Activated CD4-positive, alpha-beta memory T cell treated with anti-CD3 and anti-CD28 coated beads, Interleukin-2, amount 10 ng/mL, durations not matched to agents 7 days and 5 days (primary cell): Measurements from ENCODE around the gene WWC2. TPM values are rescaled to one million over a fixed set of nuclear protein-coding genes. Genes with fewer than 3 reads are reported as not detected.
"Not testable (repeated sequence)": the region's sequence is repeated elsewhere in the genome, so short reads cannot be mapped to it uniquely, and the experiment has no call there.

Experiments
- CTCF ChIA-PET: fragments of 350-600 bp; sonication (Branson Sonifier 250); formaldehyde crosslinking; loops from one replicate; lab custom pipeline; 2021; ENCODE audit warnings: antibody characterized with exemption, inconsistent platforms; lab: Charles Lee
- POLR2A ChIA-PET: fragments of 350-600 bp; sonication (Branson Sonifier 250); formaldehyde crosslinking; loops from one replicate; lab custom pipeline; 2021; ENCODE audit warnings: antibody characterized with exemption; lab: Charles Lee
- DNase-seq: peaks from one replicate; pipeline ENCODE4 v3.0.0-alpha.2; 2020
- H3K27ac Mint-ChIP-seq: one replicate; pipeline ENCODE4 v1.8.0; 2021; ENCODE audit warnings: mild to moderate bottlenecking, mixed read lengths
- H3K27me3 Mint-ChIP-seq: one replicate; pipeline ENCODE4 v1.8.0; 2021; ENCODE audit warnings: mixed read lengths
- H3K36me3 Mint-ChIP-seq: one replicate; pipeline ENCODE4 v1.8.0; 2021; ENCODE audit warnings: low read depth, mixed read lengths
- H3K4me1 Mint-ChIP-seq: one replicate; pipeline ENCODE4 v1.8.0; 2021; ENCODE audit warnings: mixed read lengths
- H3K4me3 Mint-ChIP-seq: one replicate; pipeline ENCODE4 v1.8.0; 2021; ENCODE audit warnings: mild to moderate bottlenecking, mixed read lengths
- H3K9me3 Mint-ChIP-seq: one replicate; pipeline ENCODE4 v1.8.0; 2021; ENCODE audit warnings: mixed read lengths
- total RNA-seq, 2 experiments: library from RNA; stranded (reverse); gene quantifications; one replicate each; pipeline ENCODE4 v1.2.3, GENCODE V29; 2021

WWC2 gene
- total RNA-seq, 2 experiments from 2014 or later: 0.23 to 0.28 TPM

- no peak overlapping the region for H3K4me3 Mint-ChIP-seq
- ChIA-PET POLR2A (interaction anchor here (0.6 kb wide), 1 partner anchor 90 kb away, joined by 4 read pairs; no protein-coding TSS in a partner anchor), CTCF (no interaction called here)
- no peaks in the 10 kb centered on the region for H3K9me3 Mint-ChIP-seq
- H3K27ac Mint-ChIP-seq: no peak overlapping the region
- peaks cover 7% of the 10 kb centered on the region for H3K27me3 Mint-ChIP-seq
- no peaks in the 10 kb centered on the region for H3K36me3 Mint-ChIP-seq
- no peak for DNase-seq
- no peaks in the 10 kb centered on the region for H3K4me1 Mint-ChIP-seq
Measured at GRCh38 chr4:183149616-183150539, 50.8 kb downstream of the WWC2 start.

GRCh38 chr4:183150664-183151063, 51.6 kb downstream of the WWC2 start:
- H3K36me3 Mint-ChIP-seq, H3K27ac Mint-ChIP-seq, H3K9me3 Mint-ChIP-seq, CTCF ChIA-PET, H3K4me3 Mint-ChIP-seq, DNase-seq, H3K27me3 Mint-ChIP-seq, H3K4me1 Mint-ChIP-seq, POLR2A ChIA-PET: not testable (repeated sequence)

- POLR2A ChIA-PET: interaction anchor here (0.6 kb wide), 1 partner anchor 8 kb away, joined by 3 read pairs; no protein-coding TSS in a partner anchor
- CTCF ChIA-PET, H3K36me3 Mint-ChIP-seq, DNase-seq, H3K27me3 Mint-ChIP-seq, H3K9me3 Mint-ChIP-seq, H3K4me1 Mint-ChIP-seq, H3K4me3 Mint-ChIP-seq, H3K27ac Mint-ChIP-seq: not testable (repeated sequence)
Measured at GRCh38 chr4:183152232-183152631, 53.2 kb downstream of the WWC2 start.

- CTCF ChIA-PET: no interaction called here
Measured at GRCh38 chr4:183153190-183153916, 54.3 kb downstream of the WWC2 start.

GRCh38 chr4:183154701-183155391, 55.8 kb downstream of the WWC2 start:
- H3K9me3 Mint-ChIP-seq: no peaks in the 10 kb centered on the region
- H3K4me1 Mint-ChIP-seq: no peaks in the 10 kb centered on the region
- no peak for DNase-seq
- H3K27ac Mint-ChIP-seq: no peak overlapping the region
- ChIA-PET POLR2A (no interaction called here), CTCF (no interaction called here)
- no peak overlapping the region for H3K4me3 Mint-ChIP-seq
- H3K27me3 Mint-ChIP-seq: peaks cover 2% of the 10 kb centered on the region
- H3K36me3 Mint-ChIP-seq: no peaks in the 10 kb centered on the region

More at GRCh38 chr4:183153190-183153916, 54.3 kb downstream of the WWC2 start:
- no peaks in the 10 kb centered on the region for H3K36me3 Mint-ChIP-seq
- H3K4me3 Mint-ChIP-seq: no peak overlapping the region
- no peaks in the 10 kb centered on the region for H3K4me1 Mint-ChIP-seq
- H3K27ac Mint-ChIP-seq: no peak overlapping the region
- no peak for DNase-seq
- peaks cover 2% of the 10 kb centered on the region for H3K27me3 Mint-ChIP-seq
- H3K9me3 Mint-ChIP-seq: no peaks in the 10 kb centered on the region
- POLR2A ChIA-PET: no interaction called here

GRCh38 chr4:183155450-183156184, 56.6 kb downstream of the WWC2 start:
- no peak overlapping the region for H3K27ac Mint-ChIP-seq
- H3K4me1 Mint-ChIP-seq: no peaks in the 10 kb centered on the region
- no peaks in the 10 kb centered on the region for H3K36me3 Mint-ChIP-seq
- CTCF ChIA-PET: no interaction called here
- DNase-seq: no peak
- peaks cover 3% of the 10 kb centered on the region for H3K27me3 Mint-ChIP-seq
- no peak overlapping the region for H3K4me3 Mint-ChIP-seq
- no peaks in the 10 kb centered on the region for H3K9me3 Mint-ChIP-seq
- POLR2A ChIA-PET: no interaction called here

GRCh38 chr4:183157215-183157614, 58.2 kb downstream of the WWC2 start:
- ChIA-PET POLR2A (no interaction called here), CTCF (no interaction called here)
- Mint-ChIP-seq H3K4me1 (no peaks in the 10 kb centered on the region), H3K36me3 (no peaks in the 10 kb centered on the region), H3K4me3 (no peak overlapping the region), H3K27me3 (peaks cover 3% of the 10 kb centered on the region), H3K9me3 (no peaks in the 10 kb centered on the region), H3K27ac (no peak overlapping the region)
- DNase-seq: no peak

- Mint-ChIP-seq H3K4me3 (no peak overlapping the region), H3K27ac (no peak overlapping the region), H3K9me3 (no peaks in the 10 kb centered on the region), H3K27me3 (peaks cover 3% of the 10 kb centered on the region), H3K4me1 (no peaks in the 10 kb centered on the region), H3K36me3 (no peaks in the 10 kb centered on the region)
- ChIA-PET POLR2A (no interaction called here), CTCF (no interaction called here)
- DNase-seq: no peak
Measured at GRCh38 chr4:183158062-183158461, 59.0 kb downstream of the WWC2 start.

GRCh38 chr4:183161630-183162029, 62.6 kb downstream of the WWC2 start:
- no peak for DNase-seq
- Mint-ChIP-seq H3K36me3 (no peaks in the 10 kb centered on the region), H3K4me1 (no peaks in the 10 kb centered on the region), H3K4me3 (no peak overlapping the region), H3K27ac (no peak overlapping the region), H3K27me3 (peaks cover 1% of the 10 kb centered on the region), H3K9me3 (no peaks in the 10 kb centered on the region)
- ChIA-PET POLR2A (no interaction called here), CTCF (no interaction called here)

- Mint-ChIP-seq H3K4me3 (no peak overlapping the region), H3K27me3 (peaks cover 5% of the 10 kb centered on the region), H3K9me3 (no peaks in the 10 kb centered on the region), H3K36me3 (no peaks in the 10 kb centered on the region), H3K27ac (no peak overlapping the region), H3K4me1 (no peaks in the 10 kb centered on the region)
- ChIA-PET POLR2A (no interaction called here), CTCF (no interaction called here)
- DNase-seq: no peak
Measured at GRCh38 chr4:183163135-183163534, 64.1 kb downstream of the WWC2 start.

- H3K27me3 Mint-ChIP-seq: peaks cover 8% of the 10 kb centered on the region
- no peak for DNase-seq
- POLR2A ChIA-PET: no interaction called here
- no peaks in the 10 kb centered on the region for H3K9me3 Mint-ChIP-seq
- no peak overlapping the region for H3K27ac Mint-ChIP-seq
- no peaks in the 10 kb centered on the region for H3K36me3 Mint-ChIP-seq
- no peak overlapping the region for H3K4me3 Mint-ChIP-seq
- H3K4me1 Mint-ChIP-seq: no peaks in the 10 kb centered on the region
- CTCF ChIA-PET: no interaction called here
Measured at GRCh38 chr4:183164963-183165362, 65.9 kb downstream of the WWC2 start.

GRCh38 chr4:183165376-183165775, 66.3 kb downstream of the WWC2 start:
- no peak overlapping the region for H3K27ac Mint-ChIP-seq
- CTCF ChIA-PET: no interaction called here
- POLR2A ChIA-PET: no interaction called here
- H3K4me3 Mint-ChIP-seq: no peak overlapping the region
- H3K4me1 Mint-ChIP-seq: no peaks in the 10 kb centered on the region
- H3K27me3 Mint-ChIP-seq: peaks cover 9% of the 10 kb centered on the region
- H3K9me3 Mint-ChIP-seq: no peaks in the 10 kb centered on the region
- DNase-seq: no peak
- no peaks in the 10 kb centered on the region for H3K36me3 Mint-ChIP-seq
